ACHN (cell line): ENCODE measurements around the gene CHST12.

ENCODE experiments used
- DNase-seq: peaks from one replicate; pipeline ENCODE4 v3.0.0-alpha.2; 2015
- in situ Hi-C: cut with HindIII; loops from 2 replicates; pipeline ENCODE4 v1.10.0; 2017; ENCODE audit warnings: low sequenced_read_pairs, low pct_ligation_motif_present, low pct_unique_long_range_greater_than_20kb

CHST12 gene

DNA sequence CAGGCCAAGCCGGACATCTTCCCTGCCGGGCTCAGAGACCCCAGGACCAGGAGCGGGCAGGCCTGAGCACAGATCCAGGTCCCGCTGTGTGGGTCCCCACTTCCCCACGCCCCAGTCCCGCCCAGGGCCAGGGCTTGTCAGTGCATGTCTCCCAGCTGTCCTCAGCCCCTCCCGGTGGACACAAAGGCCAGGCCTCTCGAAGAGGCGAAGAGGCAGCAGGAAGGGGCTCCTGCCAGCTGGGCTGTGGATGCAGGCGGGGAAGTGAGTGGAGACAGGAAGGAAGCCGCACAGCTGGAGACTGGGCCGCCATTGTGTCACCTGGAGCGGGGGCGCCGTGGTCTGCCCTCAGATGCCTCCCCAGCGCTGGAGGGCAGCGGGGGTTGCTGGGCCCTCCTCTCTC, 68.0 kb downstream of the CHST12 start:
- in situ Hi-C loops, result no loop called here
- no peak for DNase-seq

DNA sequence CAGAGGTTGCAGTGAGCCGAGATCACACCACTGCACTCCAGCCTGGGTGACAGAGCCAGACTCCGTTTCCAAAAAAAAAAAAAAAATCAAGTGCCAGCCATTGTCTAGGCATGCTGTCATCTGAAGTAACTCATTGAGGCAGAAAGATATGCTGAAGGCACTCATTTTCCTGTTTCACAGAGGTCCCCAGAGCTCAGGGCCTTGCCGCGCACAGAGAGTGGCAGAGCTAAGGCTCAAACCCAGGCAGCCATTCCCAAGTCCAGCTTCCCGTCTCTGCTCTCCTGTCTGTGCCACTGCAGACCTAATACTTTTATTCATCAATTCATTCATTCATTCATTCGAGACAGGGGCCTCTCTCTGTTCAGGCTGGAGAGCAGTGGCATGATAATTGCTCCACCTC, 69.3 kb downstream of the CHST12 start:
- in situ Hi-C loops, result no loop called here
- no peak for DNase-seq

DNA sequence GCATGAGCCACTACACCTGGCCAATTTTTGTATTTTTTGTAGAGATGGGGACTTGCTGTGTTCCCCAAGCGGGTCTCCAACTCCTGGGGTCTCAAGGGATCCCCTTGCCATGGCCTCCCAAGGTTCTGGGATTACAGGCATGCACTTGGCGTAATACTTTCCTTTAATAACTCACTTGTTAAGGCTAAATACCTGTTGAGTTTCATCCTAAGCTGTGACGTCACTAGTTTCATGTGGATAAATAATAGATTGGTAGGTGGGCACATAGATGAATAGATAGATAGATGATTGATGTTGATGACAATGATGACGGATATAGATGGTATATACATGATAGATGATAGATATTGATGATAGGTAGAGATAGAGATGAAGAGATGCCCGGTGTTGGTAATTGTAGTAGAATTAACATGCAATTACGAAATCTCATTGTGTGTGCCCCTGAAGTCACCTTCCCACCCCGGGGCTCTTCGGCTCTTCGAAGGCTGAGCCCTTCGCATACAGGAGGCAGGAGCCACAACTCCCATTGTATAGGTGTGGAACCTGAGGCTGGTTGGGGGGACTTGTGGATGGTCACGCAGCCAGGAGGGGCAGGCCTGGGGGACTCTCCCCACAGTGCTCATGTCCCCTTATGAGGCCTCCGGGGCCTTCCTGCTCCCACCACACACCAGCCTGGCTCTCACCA, 70.2 kb downstream of the CHST12 start:
- in situ Hi-C loops, result no loop called here
- DNase-seq, result no peak

DNA sequence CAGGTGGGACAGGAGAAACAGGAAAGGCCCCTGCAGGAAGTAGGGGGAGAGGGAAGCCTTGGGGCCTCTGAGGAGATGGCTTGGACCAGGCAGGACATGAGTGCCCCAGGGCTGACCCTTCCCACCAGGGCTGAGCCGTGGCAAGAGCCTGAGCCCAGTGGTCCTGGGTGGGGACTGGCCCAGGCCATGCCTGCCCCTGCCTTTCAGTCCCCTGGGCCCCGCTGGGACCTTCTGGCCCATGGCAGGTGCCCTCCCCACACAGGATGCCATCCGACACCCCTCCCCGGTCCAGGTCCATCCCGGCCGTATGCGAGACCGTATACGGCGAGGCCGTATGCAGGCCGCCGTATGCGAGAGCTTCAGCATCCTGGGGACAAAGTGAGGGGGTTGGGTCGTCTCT, 70.8 kb downstream of the CHST12 start:
- in situ Hi-C loops, result no loop called here
- DNase-seq, result no peak

DNA sequence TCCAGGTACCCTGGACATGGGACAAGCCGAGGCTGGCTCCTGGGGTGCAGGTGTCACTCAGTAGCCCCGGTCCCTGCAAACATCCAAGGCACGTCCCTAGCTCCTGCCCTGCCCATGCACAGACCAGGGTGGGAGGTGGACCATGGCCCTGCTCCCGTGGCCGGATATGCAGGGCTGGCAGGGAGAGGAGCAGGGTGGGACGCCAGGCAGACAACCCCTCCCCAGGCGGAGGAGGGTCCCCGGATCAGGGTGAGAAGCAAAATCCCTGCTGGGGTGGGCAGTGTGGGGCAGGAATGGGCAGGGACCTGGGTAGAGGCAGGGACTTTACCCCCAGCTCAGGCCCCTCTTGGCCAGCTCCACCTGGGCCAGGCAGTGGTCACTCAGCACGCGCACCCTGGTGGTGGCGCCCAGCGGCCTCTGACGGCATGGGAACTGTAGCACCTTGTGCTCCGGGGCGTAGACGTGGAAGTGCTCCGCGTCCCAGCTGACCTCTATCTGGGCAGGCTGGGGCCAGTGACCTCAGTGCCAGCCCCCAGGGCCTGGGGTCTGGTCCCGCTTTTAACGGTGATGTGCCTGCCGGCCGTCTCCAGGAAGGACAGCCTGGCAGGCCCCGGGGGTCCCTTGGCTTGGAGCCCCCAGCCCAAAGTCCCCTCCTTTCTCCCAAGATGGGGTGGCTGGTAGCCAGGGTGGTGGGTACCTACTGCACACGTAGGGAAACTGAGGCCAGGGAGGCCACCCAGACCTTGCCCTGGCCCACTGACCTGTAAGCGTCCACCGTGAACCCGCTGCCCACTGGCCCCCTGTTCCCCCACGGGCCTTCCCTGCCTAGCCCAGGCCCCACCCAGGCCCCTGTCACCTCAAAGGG, 71.6 kb downstream of the CHST12 start:
- no peak for DNase-seq
- in situ Hi-C loops, result no loop called here

DNA sequence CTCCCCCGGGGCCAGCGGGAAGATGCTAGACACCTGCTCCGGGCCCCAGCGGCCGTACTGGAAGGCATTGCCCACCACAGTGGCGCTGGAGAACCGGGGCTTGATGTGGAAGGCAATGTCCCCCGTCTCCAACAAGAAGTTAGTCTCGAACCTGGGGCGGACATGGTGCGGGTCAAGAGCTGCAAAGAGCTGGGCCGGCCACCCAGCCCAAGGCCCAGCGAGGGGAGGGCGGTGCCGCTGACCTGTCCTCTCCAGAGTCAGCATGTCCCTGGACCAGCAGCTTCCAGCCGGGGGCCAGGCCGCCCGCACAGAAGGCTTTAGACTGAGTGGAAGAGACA, 72.2 kb downstream of the CHST12 start:
- no peak for DNase-seq
- in situ Hi-C loops, result no loop called here

DNA sequence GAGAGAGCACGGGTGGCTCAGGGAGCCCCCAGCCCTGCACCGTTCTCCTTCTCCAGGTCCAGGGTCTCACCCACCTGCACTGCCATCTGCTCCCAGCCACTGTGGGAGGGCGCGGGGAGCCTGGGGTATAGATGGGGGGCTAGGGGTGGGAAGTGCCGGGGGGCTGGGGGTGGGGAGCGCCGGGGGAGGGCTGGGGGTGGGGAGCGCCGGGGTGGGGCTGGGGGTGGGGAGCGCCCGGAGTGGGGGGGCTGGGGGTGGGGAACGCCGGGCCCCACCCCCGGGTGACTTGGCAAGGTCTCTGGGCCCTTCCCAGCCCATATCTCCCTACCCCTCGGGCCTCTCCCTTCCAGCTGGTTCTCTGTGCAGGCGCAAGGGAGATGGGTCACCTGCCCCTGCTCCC, 72.9 kb downstream of the CHST12 start, which contains the start of gene GRIFIN:
Gene GRIFIN, minus strand, starts transcription at position 101 of the 400 bp plus-strand sequence. Its CDS starts 15 bp downstream, at position 86.
- in situ Hi-C loops, result no loop called here
- DNase-seq, result no peak

DNA sequence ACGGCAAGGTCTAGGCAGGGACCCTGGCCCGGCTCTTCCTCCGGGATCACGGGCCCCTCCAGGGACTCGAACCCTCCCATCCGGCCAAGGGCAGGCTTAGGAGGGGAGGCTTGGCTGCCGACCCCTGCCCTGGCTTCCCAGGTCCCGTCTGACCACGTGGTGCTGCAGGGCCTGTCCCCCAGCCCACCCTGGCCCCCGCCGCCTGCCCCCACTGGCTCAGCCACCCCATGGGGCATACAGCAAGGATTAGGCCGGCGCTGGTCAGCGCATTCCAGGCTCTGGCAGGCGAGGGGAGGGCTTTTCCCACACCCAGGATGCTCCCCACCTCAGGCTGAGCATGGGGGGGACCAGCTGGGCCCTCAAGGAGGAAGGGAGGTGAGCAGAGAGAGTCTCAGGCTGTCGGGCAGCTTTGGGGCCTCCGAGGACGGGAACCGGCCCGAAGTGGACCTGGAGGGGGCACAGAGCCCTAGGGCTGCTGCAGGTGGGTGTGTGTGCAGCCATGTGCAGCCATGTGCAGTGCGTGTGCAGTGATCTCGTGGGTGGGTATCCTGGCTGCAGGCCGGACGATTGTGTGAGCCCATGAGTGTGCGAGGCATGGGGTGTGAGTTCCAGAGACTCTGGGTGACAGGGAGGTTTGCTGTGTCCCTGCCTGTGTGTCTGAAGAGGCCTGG, 73.5 kb downstream of the CHST12 start:
- in situ Hi-C loops, result no loop called here
- DNase-seq, result no peak

DNA sequence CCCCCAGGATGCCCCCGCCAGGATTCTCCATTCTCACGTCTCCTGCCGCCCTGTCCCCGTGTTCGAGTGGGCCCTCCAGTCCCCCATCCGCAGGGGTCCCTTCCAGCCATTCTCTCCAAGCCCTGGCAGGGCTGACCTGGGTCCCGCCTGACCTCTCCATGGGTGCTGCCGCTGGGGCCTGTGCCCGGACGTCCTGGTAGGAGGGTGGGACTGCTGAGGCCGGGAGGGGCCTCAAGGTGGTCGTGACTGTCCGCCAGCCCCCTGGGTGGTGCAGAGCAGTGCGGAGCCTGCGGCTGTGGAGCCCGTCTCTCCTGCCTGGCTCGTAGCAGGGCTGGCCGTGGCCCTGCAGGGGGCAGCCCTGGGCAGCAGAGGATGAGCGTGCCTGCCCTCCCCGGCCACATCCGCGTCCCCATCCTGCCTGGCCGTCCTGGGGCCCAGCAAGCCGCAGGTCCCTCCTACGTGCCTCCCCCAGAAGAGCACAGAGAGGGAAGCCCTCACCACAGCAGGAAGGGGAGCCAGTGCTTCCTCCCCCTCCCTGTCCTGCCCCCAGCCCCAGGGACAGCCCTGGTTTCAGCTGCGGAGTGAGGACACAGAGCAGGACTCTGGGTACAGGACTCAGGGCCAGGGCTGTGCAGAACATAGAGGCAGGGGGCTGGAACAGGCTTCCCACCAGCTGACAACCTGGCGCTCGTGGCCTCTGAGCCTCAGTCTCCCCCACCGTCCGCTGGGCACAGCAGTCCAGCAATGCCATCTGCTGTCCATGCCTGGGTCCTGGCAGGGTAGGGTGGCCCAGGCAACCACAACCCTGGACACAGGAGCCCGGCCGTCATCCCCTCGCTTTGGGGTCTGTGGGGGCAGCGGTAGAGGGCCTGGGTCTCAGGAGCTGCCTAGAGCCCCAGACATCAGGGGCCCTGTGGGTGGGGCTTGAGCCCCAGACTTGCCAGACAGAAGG, 74.3 kb downstream of the CHST12 start:
- in situ Hi-C loops, result no loop called here
- DNase-seq, result peak; percentile 77

DNA sequence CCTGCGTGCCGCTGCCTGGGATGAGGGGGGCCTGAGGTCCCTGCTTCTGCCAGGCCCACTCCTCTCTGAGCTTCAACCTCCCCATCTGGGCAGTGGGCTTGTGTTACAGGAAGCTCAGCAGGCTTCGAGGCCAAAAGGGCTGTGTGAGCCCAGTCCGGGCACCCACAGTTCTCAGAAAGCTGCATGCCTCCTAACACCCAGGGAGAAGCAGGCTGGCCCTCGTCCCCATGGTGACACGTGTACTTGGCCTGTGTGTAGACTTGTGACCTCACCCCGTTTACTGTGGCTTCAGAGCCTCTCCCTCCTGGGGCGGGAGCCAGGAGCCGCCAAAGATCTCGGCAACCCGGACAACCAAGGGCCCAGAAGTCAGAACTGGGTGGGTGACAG, 75.0 kb downstream of the CHST12 start:
- DNase-seq, result no peak
- in situ Hi-C loops, result no loop called here

DNA sequence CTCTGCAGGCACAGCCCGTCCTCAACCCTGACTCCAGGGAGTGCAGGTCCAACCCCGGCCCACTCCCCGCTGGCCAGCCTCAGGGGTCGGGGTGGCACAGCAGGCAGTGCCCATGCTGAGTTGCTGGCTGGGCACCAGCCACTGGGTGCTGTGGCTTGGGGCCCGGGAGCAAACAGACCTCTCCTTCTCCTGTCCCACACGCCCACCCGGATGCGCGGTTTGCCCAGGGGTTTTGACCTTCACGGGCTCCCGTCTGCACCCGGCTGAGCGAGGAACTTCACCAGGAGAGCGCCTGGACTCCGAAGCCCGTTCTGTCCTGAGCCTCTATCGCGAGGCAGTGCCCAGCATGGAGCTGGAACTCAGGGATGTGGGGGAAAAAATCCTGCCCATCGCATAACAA, 75.4 kb downstream of the CHST12 start:
- in situ Hi-C loops, result no loop called here
- no peak for DNase-seq

DNA sequence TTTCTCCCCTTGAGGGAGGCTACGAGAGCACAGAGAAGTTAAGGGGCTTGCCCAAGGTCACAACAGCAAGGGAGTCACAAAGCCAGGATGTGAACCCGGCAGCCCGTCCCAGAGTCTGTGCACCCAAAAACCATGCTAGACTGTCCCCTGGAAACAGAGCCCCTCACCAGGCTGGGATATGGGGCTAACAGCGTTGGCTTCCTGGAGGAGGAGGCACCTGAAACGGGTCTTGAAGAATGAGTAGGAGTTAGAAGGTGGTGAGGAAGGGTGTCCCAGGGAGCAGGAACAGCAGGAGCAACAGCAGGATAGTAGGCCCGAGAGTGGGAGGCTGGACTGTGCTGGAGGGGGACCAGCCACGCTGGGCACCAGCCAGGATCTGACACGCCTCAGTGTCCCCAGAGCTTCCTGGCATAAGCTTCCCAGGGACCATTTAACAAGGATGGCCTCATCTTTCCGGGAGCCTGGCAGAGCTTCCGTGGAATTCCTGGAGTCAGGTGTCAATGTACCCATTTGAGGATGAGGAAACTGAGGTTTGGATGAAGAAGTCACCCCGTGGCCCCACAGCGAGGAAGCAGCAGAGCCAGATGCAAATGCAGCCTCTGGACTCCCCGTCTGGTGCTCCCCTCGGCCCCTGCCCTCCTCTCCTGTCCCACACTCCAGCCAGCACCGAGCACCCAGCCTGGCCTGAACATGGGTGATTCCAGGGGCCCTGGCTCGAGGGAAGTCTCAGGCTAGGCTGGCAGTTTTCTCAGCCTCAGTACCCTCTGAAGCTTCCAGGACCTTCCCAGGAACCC, 76.1 kb downstream of the CHST12 start:
- no peak for DNase-seq
- in situ Hi-C loops, result no loop called here

DNA sequence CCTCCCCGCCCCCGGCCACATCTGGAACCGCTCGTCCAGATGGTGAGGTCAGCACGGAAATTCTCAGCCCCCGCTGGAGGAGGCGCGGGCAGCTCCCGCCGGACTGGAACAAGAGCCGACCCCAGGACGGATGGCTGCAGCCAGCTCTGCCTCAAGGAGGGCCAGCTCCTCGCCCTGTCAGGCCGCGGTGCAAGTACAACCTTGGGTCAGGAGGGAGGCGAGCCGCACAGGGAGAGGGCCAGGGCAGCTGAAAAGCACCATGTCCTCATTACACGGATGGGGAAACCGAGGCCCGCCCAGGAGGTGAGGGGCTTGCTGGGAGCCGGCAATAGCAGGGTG, 76.6 kb downstream of the CHST12 start:
- DNase-seq, result no peak
- in situ Hi-C loops, result no loop called here

DNA sequence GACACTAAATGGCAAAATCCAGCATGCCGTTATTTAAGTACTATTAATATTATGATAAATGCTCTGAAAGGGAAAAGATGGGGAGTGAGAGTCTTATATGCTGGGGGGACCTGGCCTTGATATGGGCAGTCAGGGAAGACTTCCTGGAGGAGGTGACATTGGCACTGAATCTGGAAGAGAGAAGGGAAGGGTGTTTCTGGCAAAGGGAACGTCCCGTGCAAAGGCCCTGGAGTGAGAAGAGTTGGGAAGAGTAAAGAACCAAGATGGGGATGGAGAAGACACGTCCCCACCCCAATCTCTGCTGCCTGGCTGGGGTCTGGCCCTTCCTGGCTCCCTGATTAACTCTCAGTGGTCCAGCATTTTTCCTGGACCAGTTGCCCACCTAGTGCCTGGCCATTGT, 77.8 kb downstream of the CHST12 start:
- in situ Hi-C loops, result no loop called here
- DNase-seq, result no peak

DNA sequence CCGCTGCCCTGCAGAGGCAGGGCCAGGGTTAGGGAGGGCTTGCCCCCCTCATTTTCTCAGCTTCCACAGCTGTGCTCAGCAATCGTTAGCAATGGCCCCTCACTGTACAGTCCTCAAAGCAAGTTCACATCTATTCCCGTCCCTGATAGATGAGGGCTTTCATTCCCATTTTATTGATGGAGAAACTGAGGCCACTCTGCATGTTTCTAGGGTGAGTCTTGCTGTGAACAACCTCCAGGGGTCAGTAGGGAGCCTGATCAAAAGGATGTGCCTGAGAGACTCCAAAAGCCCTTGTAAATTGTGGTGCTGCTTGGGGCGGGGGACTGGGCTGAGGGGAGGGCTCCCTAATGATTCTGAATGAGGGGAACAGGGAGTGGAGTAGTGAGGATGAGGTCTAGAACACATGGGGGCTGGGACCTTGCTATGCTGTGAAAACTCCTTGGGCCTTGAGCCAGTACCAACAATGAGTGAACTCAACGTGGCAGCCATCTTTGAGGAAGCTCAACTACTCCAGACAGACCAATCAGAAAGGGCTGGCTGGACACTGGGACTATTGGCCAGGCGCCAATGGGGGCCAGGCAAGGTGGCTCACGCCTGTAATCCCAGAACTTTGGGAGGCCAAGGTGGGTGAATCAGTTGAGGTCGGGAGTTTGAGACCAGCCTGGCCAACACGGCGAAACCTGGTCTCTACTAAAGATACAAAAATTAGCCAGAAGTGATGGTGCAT, 79.5 kb downstream of the CHST12 start:
- DNase-seq, result no peak
- in situ Hi-C loops, result no loop called here

DNA sequence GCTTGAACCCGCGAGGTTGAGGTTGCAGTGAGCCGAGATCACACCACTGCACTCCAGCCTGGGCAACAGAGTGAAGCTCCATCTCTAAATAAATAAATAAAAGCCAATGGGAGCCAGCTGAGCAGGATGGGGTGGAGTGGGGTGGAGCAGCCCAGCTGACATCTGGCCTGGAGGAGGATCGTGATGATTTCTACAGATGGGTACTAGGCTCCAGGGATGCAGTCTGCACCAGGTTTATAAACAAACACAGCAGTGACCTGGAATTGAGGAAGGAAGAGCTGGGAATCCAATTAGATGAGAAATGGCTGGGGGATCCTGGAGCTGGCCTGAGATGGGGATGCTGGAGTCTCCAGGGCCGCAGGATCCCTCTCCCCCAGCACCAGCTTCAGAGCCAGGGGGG, 80.1 kb downstream of the CHST12 start:
- no peak for DNase-seq
- in situ Hi-C loops, result no loop called here

DNA sequence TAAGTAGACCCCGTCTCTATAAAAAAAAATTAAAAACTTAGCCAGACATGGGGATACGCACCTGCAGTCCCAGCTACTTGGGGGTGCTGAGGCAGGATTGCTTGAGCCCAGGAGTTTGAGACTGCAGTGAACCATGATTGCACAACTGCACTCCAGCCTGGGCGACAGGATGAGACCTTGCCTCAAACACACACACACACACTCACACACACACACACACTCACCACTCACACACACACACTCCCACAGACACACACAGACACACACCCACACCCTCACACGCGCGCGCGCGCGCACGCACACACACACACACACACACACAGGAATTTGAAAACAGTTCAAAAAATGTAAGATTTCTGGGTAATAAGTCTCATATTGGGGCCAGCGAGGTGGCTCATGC, 81.5 kb downstream of the CHST12 start:
- in situ Hi-C loops, result no loop called here

More for the DNA sequence above, 81.5 kb downstream of the CHST12 start:
- no peak for DNase-seq
